ENCODE measurements around the gene PTPRO.

GRCh38 chr12:15535352-15535781 lies 213.1 kb downstream of the PTPRO start:
- TF ChIP-seq EZH2 (IDR thresholded peaks at IDR 0.05) (no peak), CTCF (IDR thresholded peaks at IDR 0.05) (no peak)
